NB4 (cell line): ENCODE results near the gene CFAP58.

ENCODE experiments used
- CTCF ChIP-seq: IDR thresholded peaks from one replicate; pipeline ENCODE4 v1.5.1; 2012; ENCODE audit warnings: low read depth, low read length
- POLR2A ChIP-seq: IDR thresholded peaks from 2 replicates; pipeline ENCODE4 v1.6.1; 2011; ENCODE audit warnings: mild to moderate bottlenecking; ENCODE audit not compliant: insufficient read length; ENCODE audit errors: extremely low read depth

- no peak for TF ChIP-seq POLR2A
- TF ChIP-seq CTCF: no peak
These were observed 7.7 kb upstream of the CFAP58 start for GRCh38 chr10:104345941-104346340.
